Measurements from ENCODE around the gene DNAJC24.
A peak's percentile ranks its signal among the peaks of the same experiment; 100 is the strongest.

Gene DNAJC24

GRCh38 chr11:31433851-31434250, 64.2 kb downstream of the DNAJC24 start:
- FAIRE-seq = no peak
- TF ChIP-seq POLR2A (IDR thresholded peaks at IDR 0.05; ENCODE audit: low read depth, low read length) = no peak
- DNase-seq (ENCODE audit: insufficient read length, low spot score) = no peak

GRCh38 chr11:31437742-31438435, 68.2 kb downstream of the DNAJC24 start:
- FAIRE-seq (peak; percentile 57), DNase-seq (ENCODE audit: insufficient read length, low spot score) (no peak)
- no peak for TF ChIP-seq POLR2A (IDR thresholded peaks at IDR 0.05; ENCODE audit: low read depth, low read length)

GRCh38 chr11:31441296-31441695, 71.6 kb downstream of the DNAJC24 start:
- DNase-seq (ENCODE audit: insufficient read length, low spot score) (no peak), FAIRE-seq (no peak)

GRCh38 chr11:31442086-31442485, 72.4 kb downstream of the DNAJC24 start:
- no peak for DNase-seq (ENCODE audit: insufficient read length, low spot score)
- no peak for FAIRE-seq
- TF ChIP-seq POLR2A (IDR thresholded peaks at IDR 0.05; ENCODE audit: low read depth, low read length) = no peak

More at GRCh38 chr11:31441296-31441695, 71.6 kb downstream of the DNAJC24 start:
- no peak for TF ChIP-seq POLR2A (IDR thresholded peaks at IDR 0.05; ENCODE audit: low read depth, low read length)

GRCh38 chr11:31443802-31444201, 74.1 kb downstream of the DNAJC24 start:
- DNase-seq (ENCODE audit: insufficient read length, low spot score) = no peak
- no peak for TF ChIP-seq POLR2A (IDR thresholded peaks at IDR 0.05; ENCODE audit: low read depth, low read length)
- FAIRE-seq = no peak

GRCh38 chr11:31445621-31446020, 76.0 kb downstream of the DNAJC24 start:
- DNase-seq (ENCODE audit: insufficient read length, low spot score) (no peak), FAIRE-seq (no peak)
- TF ChIP-seq POLR2A (IDR thresholded peaks at IDR 0.05; ENCODE audit: low read depth, low read length) = no peak

- FAIRE-seq (peak; percentile 23), DNase-seq (ENCODE audit: insufficient read length, low spot score) (no peak)
- TF ChIP-seq POLR2A (IDR thresholded peaks at IDR 0.05; ENCODE audit: low read depth, low read length) = no peak
These were observed 79.4 kb downstream of the DNAJC24 start for GRCh38 chr11:31449040-31449439.

- DNase-seq (ENCODE audit: insufficient read length, low spot score) = no peak
- no peak for TF ChIP-seq POLR2A (IDR thresholded peaks at IDR 0.05; ENCODE audit: low read depth, low read length)
- FAIRE-seq = no peak
These were observed 81.2 kb downstream of the DNAJC24 start for GRCh38 chr11:31450841-31451240.

GRCh38 chr11:31455177-31455576, 85.5 kb downstream of the DNAJC24 start:
- DNase-seq (ENCODE audit: insufficient read length, low spot score) (no peak), FAIRE-seq (no peak)
- no peak for TF ChIP-seq POLR2A (IDR thresholded peaks at IDR 0.05; ENCODE audit: low read depth, low read length)

GRCh38 chr11:31464436-31464835, 94.8 kb downstream of the DNAJC24 start:
- DNase-seq (ENCODE audit: insufficient read length, low spot score) (no peak), FAIRE-seq (no peak)
- no peak for TF ChIP-seq POLR2A (IDR thresholded peaks at IDR 0.05; ENCODE audit: low read depth, low read length)

GRCh38 chr11:31474083-31474482, 104.4 kb downstream of the DNAJC24 start:
- DNase-seq (ENCODE audit: insufficient read length, low spot score) (no peak), FAIRE-seq (no peak)
- TF ChIP-seq POLR2A (IDR thresholded peaks at IDR 0.05; ENCODE audit: low read depth, low read length) = no peak

- TF ChIP-seq POLR2A (IDR thresholded peaks at IDR 0.05; ENCODE audit: low read depth, low read length) = no peak
- DNase-seq (ENCODE audit: insufficient read length, low spot score) (no peak), FAIRE-seq (no peak)
These were observed 108.0 kb downstream of the DNAJC24 start for GRCh38 chr11:31477528-31478222.

GRCh38 chr11:31478223-31478590, 108.5 kb downstream of the DNAJC24 start:
- DNase-seq (ENCODE audit: insufficient read length, low spot score) (no peak), FAIRE-seq (no peak)
- TF ChIP-seq POLR2A (IDR thresholded peaks at IDR 0.05; ENCODE audit: low read depth, low read length) = no peak

- no peak for DNase-seq (ENCODE audit: insufficient read length, low spot score)
- TF ChIP-seq POLR2A (IDR thresholded peaks at IDR 0.05; ENCODE audit: low read depth, low read length) = no peak
- no peak for FAIRE-seq
These were observed 109.4 kb downstream of the DNAJC24 start for GRCh38 chr11:31479066-31479465.

GRCh38 chr11:31480930-31481329, 111.3 kb downstream of the DNAJC24 start:
- TF ChIP-seq POLR2A (IDR thresholded peaks at IDR 0.05; ENCODE audit: low read depth, low read length) = no peak
- DNase-seq (ENCODE audit: insufficient read length, low spot score) (no peak), FAIRE-seq (no peak)
